ENCODE measurements around the gene MAP2.

GRCh38 chr2:209381091-209381490 lies 42.8 kb upstream of the MAP2 start:
- TF ChIP-seq ZNF138 (CRISPR knock-in tag; conservative IDR thresholded peaks at IDR 0.05) (no peak), CTCF (IDR thresholded peaks at IDR 0.05) (no peak), MAX (CRISPR knock-in tag; IDR thresholded peaks at IDR 0.05) (no peak), JUN (CRISPR knock-in tag; IDR thresholded peaks at IDR 0.05) (no peak), CBFB (CRISPR knock-in tag; IDR thresholded peaks at IDR 0.05; ENCODE audit: low read depth) (no peak), TEAD1 (CRISPR knock-in tag; IDR thresholded peaks at IDR 0.05) (no peak), ATF3 (CRISPR knock-in tag; conservative IDR thresholded peaks at IDR 0.05) (no peak), ZNF263 (CRISPR knock-in tag; IDR thresholded peaks at IDR 0.05; ENCODE audit: low read depth) (no peak), ZNF416 (CRISPR knock-in tag; IDR thresholded peaks at IDR 0.05) (no peak), TCF7 (CRISPR knock-in tag; IDR thresholded peaks at IDR 0.05; ENCODE audit: low read depth) (no peak), ATF6 (CRISPR knock-in tag; IDR thresholded peaks at IDR 0.05) (no peak), FOXK1 (CRISPR knock-in tag; IDR thresholded peaks at IDR 0.05) (no peak), FOXP1 (CRISPR knock-in tag; IDR thresholded peaks at IDR 0.05; ENCODE audit: borderline replicate concordance) (no peak)
